Activated B cell treated with CpG ODN at 0.5 μM for 24 hours (primary cell): ENCODE results near the gene ARHGAP10. TPM values are rescaled to one million over a fixed set of nuclear protein-coding genes. Genes with fewer than 3 reads are reported as not detected.

Experiments
- ATAC-seq: fragments of 200-7000 bp; cut with Tn5 transposase; one replicate; pipeline ENCODE4 v1.10.0; 2021; ENCODE audit warnings: low read depth, mild to moderate bottlenecking, moderate library complexity
- CTCF ChIA-PET: fragments of 350-600 bp; sonication (Branson Sonifier 250); formaldehyde crosslinking; loops from one replicate; lab custom pipeline; 2021; ENCODE audit warnings: antibody characterized with exemption; lab: Charles Lee
- POLR2A ChIA-PET: fragments of 350-600 bp; sonication (Branson Sonifier 250); formaldehyde crosslinking; loops from one replicate; lab custom pipeline; 2021; ENCODE audit warnings: antibody characterized with exemption; lab: Charles Lee
- DNase-seq: peaks from one replicate; pipeline ENCODE4 v3.0.0; 2022
- H3K27ac Mint-ChIP-seq: one replicate; pipeline ENCODE4 v1.8.0; 2020; ENCODE audit warnings: mixed read lengths
- H3K27me3 Mint-ChIP-seq: one replicate; pipeline ENCODE4 v1.8.0; 2021; ENCODE audit warnings: mixed read lengths
- H3K36me3 Mint-ChIP-seq: one replicate; pipeline ENCODE4 v1.8.0; 2021; ENCODE audit warnings: low read depth, mixed read lengths
- H3K4me1 Mint-ChIP-seq: one replicate; pipeline ENCODE4 v1.8.0; 2021; ENCODE audit warnings: mixed read lengths
- H3K4me3 Mint-ChIP-seq: one replicate; pipeline ENCODE4 v1.8.0; 2020; ENCODE audit warnings: mild to moderate bottlenecking, mixed read lengths
- H3K9me3 Mint-ChIP-seq: one replicate; pipeline ENCODE4 v1.8.0; 2020; ENCODE audit warnings: mixed read lengths
- CTCF ChIP-seq: fragments of 200-600 bp; IDR thresholded peaks from one replicate; pipeline ENCODE4 v1.8.0; 2022; ENCODE audit warnings: antibody characterized with exemption, mild to moderate bottlenecking
- intact Hi-C: fragments of 100-400 bp; cut with micrococcal nuclease; formaldehyde crosslinking; loops from one replicate; pipeline ENCODE4 v1.15.1; 2024
- total RNA-seq: library from RNA; stranded (reverse); gene quantifications from 2 replicates; pipeline ENCODE4 v1.2.3, GENCODE V29; 2022

The ARHGAP10 gene
- total RNA-seq, 1 donor from 2014 or later: 0.60 TPM

GRCh38 chr4:147948336-147948735, 216.4 kb downstream of the ARHGAP10 start:
- peaks cover 12% of the 10 kb centered on the region for H3K4me1 Mint-ChIP-seq
- no peak overlapping the region for H3K4me3 Mint-ChIP-seq
- no peaks in the 10 kb centered on the region for H3K36me3 Mint-ChIP-seq
- ATAC-seq (no peak), DNase-seq (no peak)
- CTCF ChIA-PET: no interaction called here
- POLR2A ChIA-PET: no interaction called here
- TF ChIP-seq CTCF: no peak
- peaks cover 4% of the 10 kb centered on the region for H3K27me3 Mint-ChIP-seq
- intact Hi-C loops: no loop called here
- H3K9me3 Mint-ChIP-seq: no peaks in the 10 kb centered on the region
- no peak overlapping the region for H3K27ac Mint-ChIP-seq

- ATAC-seq (no peak), DNase-seq (no peak)
- intact Hi-C loops: no loop called here
- H3K4me1 Mint-ChIP-seq: no peaks in the 10 kb centered on the region
- H3K27ac Mint-ChIP-seq: no peak overlapping the region
- no peaks in the 10 kb centered on the region for H3K27me3 Mint-ChIP-seq
- CTCF ChIA-PET: no interaction called here
- no peak overlapping the region for H3K4me3 Mint-ChIP-seq
- POLR2A ChIA-PET: no interaction called here
- no peak for TF ChIP-seq CTCF
- peaks cover 4% of the 10 kb centered on the region for H3K9me3 Mint-ChIP-seq
- no peaks in the 10 kb centered on the region for H3K36me3 Mint-ChIP-seq
These were observed 218.4 kb downstream of the ARHGAP10 start for GRCh38 chr4:147950261-147950660.

- DNase-seq (no peak), ATAC-seq (no peak)
- no peak overlapping the region for H3K27ac Mint-ChIP-seq
- no peaks in the 10 kb centered on the region for H3K27me3 Mint-ChIP-seq
- intact Hi-C loops: no loop called here
- H3K4me3 Mint-ChIP-seq: no peak overlapping the region
- H3K9me3 Mint-ChIP-seq: peaks cover 4% of the 10 kb centered on the region
- H3K4me1 Mint-ChIP-seq: no peaks in the 10 kb centered on the region
- no peak for TF ChIP-seq CTCF
- H3K36me3 Mint-ChIP-seq: no peaks in the 10 kb centered on the region
- ChIA-PET CTCF (no interaction called here), POLR2A (no interaction called here)
These were observed 219.0 kb downstream of the ARHGAP10 start for GRCh38 chr4:147950841-147951240.

GRCh38 chr4:147954850-147955249, 223.0 kb downstream of the ARHGAP10 start:
- ATAC-seq: no peak
- Mint-ChIP-seq H3K27ac (no peak overlapping the region), H3K36me3 (no peaks in the 10 kb centered on the region), H3K4me1 (no peaks in the 10 kb centered on the region), H3K9me3 (peaks cover 4% of the 10 kb centered on the region), H3K4me3 (no peak overlapping the region), H3K27me3 (no peaks in the 10 kb centered on the region)
- intact Hi-C loops: no loop called here
- no peak for DNase-seq
- ChIA-PET CTCF (no interaction called here), POLR2A (no interaction called here)
- no peak for TF ChIP-seq CTCF

GRCh38 chr4:147955827-147956558, 224.1 kb downstream of the ARHGAP10 start:
- ATAC-seq (no peak), DNase-seq (no peak)
- Mint-ChIP-seq H3K27ac (no peak overlapping the region), H3K27me3 (no peaks in the 10 kb centered on the region), H3K9me3 (peaks cover 4% of the 10 kb centered on the region), H3K36me3 (no peaks in the 10 kb centered on the region), H3K4me1 (no peaks in the 10 kb centered on the region), H3K4me3 (no peak overlapping the region)
- ChIA-PET CTCF (no interaction called here), POLR2A (no interaction called here)
- intact Hi-C loops: no loop called here
- TF ChIP-seq CTCF: no peak
